Activated CD4-positive, alpha-beta T cell treated with anti-CD3 and anti-CD28 coated beads for 48 hours (primary cell): ENCODE data around the gene C1QTNF2.

Experiments used
- DNase-seq: peaks from one replicate; pipeline ENCODE4 v3.0.0-alpha.2; 2020

The C1QTNF2 gene

DNA sequence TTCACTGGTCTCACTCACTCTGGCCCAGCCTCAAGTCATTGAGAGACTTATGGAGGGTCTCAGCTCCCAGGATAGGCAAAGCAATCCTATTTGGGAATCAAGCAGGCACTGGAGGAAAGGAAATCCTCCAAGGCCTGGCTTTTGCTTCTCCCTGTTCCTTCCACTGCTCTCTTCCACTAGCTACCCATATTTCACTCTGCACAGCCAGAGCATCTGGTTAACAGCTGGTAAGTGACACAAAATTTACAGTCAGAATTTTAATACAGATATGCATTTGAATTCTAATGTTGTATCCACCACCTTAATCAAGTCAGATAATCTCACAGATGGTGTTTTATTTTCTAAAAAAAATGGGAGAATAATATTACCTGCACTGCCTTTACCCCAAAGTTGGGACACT, 868 bp upstream of the C1QTNF2 start:
- DNase-seq: no peak

DNA sequence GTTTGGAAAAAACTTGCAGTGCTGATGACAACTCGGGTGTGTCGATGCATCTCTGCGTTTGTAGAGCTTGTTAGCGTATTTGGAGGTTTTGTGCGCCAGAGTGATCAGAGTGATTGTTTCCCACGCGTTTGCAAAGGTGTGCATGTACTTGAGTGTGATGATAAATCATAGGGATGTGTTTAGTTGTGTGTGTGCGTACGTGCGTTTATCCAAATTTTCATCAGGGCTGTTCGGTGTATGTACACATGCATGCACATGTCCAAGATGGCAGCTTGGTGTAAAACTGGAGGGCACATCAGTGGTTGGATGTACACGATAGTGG, 248 bp upstream of the C1QTNF2 start:
- DNase-seq: no peak

DNA sequence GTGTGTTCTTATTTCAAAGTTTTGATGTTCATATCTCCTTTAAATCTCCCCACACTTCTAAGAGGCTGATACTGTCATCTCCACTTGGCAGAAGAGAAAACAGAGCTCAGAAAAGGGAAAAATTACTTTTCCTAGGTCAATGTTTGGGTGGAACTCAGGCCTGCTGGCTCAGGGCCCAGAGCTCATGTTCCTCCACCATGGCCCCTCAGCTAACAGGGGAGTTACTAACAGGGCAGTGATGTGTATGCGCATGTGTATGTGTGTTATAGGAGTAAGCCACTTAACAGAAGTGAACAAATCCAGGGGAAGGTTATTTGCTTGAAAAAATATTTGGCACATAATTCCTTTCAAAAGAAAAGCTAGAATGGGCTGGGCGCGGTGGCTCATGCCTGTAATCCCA, 2.5 kb downstream of the C1QTNF2 start:
- DNase-seq: no peak

DNA sequence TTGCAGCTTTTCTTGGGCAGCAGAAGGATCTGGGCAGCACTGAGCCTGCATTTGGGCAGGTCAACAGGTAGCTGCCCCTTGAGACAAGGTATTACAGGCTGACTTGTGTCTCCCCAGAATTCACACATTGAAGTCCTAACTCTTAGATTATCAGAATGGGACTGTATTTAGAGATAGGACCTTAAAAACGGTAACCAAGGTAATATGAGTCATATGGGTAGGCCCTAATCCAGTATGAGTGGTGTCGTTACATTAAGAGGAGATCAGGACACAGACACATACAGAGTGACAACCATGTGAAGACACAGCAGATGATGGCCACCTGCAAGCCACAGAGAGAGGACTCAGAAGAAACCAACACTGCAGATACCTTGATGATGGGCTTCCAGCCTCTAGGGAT, 3.2 kb downstream of the C1QTNF2 start:
- no peak for DNase-seq

DNA sequence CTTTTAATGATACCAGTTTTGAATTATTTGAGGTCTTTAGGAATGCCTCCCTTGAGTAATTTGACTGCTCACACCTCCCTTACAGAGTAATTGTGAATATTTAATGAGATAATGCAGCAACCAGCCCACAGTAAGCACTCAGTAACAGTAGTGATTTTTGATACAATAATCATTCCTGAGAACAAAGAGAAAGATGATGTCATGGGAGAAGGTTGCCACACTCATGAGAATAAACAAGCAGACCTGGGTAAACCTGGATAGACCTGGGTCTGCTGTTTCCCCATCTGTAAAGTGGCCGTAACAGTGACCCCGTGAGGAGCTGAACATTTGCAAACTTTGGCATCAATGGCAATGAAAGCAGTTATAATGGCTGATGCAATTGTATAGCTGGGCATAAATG, 4.2 kb downstream of the C1QTNF2 start:
- DNase-seq: no peak

DNA sequence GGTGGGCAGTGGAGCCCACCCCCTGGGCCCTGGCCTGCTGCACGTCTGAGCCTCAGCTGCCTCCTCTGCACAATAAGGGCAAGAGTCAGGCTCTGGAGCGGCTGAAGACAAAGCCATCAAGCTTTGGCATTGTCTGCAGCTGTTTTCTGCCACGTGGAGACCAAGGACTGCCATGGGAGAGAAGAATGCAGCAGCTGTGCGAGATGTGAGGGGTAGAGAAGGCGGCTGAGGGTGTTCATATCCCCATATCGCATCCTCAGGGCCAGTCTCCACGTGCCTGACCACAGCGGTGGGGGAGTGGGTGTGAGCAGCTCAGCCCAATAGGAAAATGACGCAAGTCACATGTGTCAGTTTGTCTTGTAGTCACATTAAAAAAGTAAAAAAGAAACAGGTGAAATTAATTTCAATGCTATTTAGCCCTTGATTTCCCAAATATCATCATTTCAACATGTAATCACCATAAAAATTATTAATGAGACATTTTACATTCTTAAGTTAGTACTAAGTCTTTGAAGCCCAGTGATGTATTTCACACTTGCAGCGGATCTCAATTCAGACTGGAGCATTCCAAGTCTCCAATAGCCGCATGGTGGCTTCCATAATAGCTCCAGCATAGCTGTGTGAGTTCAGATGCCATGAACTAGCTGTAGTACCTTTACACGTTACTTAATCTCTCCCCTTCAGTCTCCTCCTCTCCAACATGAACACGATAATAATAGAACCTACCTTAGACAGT, 6.6 kb downstream of the C1QTNF2 start:
- DNase-seq: no peak

DNA sequence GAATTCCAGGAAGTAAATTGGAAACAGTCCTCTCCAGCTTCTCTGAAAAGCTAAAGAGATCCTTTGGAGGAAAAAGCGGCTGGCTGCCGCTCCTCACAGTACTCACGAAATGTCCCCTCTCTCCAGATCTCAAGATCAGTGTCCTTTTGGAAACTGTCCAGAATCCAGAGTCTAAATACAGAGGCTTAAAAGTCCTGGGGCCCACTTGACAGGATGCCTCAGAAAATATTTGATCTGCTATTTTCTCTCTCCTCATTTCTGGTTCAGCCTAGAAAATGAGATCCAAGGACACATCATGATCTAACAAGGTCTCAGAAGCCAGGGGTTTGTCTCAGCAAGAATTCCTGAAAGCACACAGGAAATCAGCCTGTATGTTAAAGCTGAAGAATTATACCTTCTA, 7.2 kb downstream of the C1QTNF2 start:
- no peak for DNase-seq

DNA sequence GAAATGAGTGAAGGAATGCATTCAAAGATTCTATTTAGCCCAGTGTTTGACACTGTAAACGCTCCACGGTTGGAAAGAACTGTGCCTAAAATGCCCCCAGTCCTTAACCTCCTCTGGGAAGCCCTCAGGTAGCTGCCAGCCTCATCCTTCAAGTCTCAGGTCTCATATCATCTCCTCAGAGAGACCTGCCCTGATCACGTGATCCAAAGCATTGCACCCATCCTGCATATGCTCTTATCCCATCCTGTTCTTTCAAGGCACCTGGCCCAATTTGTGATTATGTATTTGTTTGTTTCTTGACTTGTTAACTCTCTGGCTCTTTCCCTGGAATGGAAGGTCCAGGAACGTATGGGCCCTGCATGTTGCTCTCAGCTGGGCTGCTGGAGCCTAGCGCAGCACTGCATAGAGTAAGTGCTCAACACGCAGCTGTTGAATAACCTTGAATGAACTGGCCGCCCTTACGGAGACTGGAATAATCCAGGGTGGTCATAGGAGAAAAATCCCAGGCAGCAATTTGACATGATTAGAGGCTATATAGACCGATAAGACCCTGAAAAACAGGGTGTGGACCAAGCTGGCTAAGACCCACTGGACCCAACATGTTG, 8.7 kb downstream of the C1QTNF2 start:
- no peak for DNase-seq

DNA sequence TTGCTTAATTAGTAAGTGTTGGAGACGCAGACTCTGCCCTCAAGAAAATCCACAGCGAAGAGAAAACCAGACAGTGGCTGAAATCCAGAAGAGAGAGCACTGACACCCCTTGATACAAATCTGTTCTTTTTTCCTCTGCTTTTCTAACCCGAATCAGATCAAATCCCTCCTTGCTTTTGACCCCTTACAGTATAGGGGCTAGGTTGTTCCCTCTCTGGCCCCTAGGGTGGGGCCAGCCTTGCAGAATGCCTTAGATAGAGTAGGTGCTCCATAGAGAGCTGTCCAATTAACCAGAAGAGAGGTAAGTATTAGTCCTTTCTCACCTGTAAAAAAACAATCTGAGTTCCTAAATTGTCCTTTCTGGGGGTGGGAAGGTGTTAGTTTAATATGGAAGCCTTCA, 10.1 kb downstream of the C1QTNF2 start:
- DNase-seq: no peak

DNA sequence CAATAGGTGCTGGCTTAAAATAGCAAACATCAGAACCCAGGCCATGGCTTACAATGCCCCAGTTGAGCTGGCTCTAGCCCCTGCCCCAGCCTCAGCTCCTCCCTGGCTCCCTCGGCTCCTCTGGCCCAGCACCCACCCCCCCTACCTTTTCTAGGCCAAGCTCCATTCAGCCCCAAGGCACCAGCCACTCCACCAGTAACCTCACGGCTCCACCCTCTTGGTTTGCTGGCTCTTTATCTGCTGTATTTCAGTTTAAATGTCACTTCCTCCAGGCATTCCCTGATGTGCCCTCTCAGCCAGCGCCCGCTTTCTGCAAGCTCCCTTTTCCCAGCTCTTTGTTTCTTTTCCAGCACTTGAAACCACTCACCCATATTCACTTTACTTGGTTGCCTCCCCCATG, 10.6 kb downstream of the C1QTNF2 start:
- no peak for DNase-seq

DNA sequence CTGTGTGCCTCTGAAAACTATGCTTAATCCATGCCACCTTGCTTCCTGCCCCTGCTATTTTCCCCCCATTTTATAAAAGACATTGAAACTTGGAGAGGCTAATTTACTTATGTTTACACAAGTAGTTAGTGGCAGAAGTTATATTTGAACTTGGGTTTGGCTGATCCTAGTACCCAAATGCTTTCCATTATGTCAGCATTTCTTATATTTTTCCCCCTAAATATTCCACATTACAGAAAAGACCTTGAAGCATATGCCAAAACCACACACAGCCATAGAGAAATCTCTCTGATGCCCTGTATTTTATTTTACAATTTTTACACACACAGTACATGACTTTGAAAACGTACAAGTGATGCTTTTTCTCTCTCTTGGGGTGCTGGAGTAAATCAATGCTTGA, 11.2 kb downstream of the C1QTNF2 start:
- DNase-seq: no peak

DNA sequence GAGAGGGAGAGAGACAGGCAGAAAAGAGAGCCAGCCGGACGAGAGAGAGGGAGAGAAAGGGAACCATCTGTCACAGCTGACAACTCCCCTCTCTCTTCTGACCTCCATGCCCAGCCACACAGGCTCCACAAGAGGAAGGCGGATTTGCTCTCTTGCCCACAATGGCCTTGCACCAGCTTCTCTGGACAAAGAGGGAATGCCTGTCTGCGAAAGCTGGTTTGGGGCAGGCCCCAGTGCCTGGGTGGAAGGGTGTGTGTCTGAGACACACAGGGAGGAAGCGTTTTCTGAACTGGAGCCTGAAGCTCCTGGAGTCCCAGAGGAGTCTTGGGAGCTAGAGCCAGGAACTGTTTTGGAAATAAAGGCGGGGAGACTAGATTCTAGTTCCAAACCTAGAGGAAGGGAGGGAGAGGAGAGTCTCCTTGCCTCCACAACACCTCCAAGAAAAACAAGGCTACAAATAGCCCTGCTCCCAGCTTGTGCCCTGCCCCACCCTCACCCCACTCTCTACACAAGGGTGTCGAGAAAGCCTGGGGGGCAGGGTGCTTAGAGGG, 12.5 kb downstream of the C1QTNF2 start:
- DNase-seq: no peak

DNA sequence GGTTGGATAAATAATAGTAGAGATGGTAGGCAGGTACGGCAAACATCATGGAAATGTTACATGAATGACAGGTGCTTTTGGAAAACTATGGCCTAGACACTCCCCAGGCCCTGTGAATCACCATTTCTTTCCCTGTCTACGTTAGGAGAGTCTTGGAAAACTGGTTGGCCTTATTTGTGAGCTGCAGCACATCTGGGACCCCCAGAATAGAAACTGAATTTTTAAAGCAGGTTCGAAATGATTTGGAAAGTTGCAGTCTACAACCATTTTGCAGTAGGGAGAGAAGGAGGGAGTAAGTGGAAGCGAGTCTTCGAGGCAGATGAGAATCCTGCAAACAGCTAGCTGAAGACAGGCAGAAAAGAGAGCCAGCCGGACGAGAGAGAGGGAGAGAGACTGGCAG, 13.0 kb downstream of the C1QTNF2 start:
- no peak for DNase-seq

DNA sequence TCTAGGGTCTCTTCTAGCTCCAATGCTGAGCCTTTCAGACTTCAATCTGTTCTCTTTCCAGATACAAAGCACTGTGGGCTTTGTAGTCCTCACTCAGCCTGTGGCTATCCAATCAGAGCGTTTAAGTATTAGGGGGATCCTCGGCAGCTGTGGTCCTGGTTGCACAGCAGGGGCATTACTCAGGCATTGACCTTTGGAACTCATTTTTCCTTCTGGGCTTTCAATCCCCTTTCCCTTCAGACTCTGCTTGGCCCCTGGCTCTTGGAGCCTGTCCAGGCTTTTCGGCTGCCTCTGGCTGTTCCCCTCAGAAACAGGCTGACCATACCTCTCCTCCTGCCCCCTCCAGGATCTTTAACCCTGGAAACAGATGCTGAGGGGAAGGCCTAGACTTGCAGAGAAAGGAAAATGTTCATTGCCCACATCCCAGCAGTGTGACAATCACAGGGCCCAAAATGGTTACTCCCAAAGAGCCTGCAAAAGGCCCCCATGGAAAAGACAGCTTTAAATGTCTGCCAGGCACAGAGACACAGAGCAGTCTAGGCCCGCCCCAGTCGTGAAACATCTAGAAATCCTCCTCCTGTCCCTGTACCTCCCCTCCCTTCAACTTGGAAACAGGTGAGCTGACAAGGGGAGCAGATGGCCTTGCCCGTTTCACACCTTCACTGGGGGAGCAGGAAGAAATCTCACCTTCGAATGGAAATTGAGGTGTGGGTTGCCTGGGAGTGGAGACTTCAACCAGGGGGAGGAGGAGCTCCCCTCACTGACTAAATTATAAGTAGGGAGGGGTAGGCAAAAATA, 13.7 kb downstream of the C1QTNF2 start:
- DNase-seq: no peak

DNA sequence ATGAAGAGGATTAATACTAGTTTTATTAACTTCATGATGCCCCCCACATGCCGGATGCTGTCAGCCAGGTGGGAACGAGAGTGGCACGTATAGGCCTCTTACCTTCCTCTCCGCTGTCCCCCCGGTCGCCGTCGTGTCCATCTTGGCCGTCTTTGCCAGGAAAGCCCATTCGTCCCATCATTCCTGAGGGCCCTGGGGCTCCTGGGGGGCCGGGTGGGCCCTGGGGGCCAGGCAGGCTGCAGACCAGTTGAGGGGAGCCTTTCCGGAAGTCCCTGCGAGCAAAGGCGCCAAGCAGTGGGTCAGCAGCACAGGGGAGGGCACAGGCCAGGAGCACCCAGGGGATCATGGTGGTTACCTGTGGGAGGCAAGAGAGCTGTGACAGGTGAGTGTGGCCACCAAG, 15.8 kb downstream of the C1QTNF2 start:
- no peak for DNase-seq

DNA sequence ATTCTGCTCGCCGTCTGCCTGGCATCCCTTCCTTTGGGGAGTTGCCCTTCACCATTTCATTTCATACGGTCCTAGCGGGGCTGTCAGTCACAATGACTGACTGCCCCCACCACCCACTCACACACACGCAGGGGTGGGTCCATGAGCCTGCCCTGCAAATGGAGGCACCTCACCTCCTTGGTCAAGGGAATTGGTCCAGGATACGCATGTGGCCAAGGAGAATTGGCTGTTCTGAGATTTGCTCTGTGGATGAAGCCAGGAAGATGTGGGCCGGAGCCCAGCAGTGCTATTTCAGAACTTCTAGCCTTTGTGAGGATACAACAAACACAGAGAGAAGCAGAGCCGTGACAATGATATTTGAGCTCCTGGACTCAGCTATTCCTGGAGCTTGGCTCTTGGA, 17.0 kb downstream of the C1QTNF2 start:
- DNase-seq: no peak

DNA sequence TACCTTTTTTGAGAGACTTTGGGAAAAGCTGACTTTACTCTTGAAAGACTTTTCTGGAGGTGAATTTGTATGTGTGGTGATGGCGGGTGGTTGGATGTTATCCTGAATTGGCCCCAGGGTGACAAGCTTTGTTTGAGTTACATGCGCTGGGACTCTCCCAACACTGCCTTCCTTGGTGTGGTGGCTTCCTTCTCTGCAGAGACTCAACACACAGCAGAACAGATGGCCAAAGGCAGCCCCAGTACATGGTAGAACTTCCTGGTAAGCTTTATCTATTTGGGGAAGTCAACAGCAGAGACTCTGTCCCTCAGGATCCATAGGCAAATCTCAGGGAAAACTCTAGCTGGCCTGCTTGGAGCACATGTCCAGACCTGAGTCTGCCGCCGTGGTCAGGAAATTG, 18.1 kb downstream of the C1QTNF2 start:
- DNase-seq: no peak

DNA sequence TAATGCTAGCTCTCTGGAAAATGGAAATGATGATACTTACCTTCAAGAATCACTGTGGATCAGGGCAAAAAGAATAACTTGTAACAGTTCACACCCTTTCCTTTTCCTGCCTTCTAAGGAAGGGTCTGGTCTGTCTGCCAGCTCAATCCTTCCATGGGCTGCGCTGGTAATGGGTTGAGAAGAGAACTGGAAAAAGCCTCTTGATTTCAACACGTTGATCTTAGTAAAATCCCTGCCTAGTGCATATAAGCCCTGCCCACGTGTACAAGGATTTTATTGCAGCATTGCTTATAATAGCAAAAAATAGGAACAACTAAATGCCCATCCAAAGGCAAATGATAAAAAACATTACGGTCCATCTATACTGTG, 20.5 kb downstream of the C1QTNF2 start:
- DNase-seq: no peak

DNA sequence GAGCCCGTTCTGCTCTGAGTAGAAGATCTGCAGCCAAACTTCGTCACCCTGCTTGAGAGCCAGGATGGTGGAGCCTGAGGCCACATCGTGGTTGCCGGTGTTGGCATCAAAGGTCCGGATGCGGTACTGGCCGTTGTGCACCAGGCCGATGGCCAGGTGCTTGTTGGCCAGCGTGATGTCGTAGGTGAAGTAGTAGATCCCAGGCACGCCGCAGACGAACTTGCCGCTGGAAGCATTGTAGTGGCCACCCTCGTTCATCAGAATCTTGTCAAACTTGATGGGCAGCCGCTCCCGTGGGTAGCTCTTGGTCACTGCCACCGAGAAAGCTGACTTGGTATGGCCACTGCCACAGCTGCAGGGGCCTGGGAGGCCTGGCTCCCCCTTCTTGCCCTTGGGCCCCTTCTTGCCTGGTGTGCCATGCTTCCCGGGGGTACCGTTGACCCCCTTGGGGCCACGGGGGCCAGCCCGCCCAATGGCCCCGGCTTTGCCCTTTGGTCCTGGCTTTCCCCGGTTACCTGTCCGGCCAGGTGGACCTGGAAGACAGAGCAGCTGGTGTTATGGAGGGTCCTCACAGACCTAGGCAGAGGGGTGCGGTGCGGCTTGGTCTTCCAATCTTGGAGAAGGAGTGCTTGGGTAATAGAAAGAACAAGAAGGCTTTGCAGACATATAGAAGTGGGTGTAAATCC, 21.0 kb downstream of the C1QTNF2 start:
- DNase-seq: no peak

DNA sequence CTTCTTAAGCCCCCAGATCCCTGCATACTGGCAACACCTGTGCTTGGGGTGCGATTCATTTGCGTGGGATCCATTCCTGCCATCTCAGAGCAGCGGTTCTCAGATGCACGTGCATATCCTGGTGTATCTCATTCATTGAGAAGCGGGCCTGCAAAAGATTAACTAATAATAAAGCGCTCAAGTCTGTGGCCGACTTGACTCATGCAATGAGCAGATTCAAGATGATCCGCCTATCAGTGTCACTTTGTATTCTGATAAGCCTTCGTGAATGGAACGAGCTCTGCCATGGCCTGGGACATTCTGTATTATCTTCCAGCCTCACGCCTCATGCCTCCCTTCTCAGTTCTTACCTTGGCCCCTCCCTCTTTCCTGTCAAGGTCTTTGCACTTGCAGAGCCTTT, 22.3 kb downstream of the C1QTNF2 start:
- no peak for DNase-seq

DNA sequence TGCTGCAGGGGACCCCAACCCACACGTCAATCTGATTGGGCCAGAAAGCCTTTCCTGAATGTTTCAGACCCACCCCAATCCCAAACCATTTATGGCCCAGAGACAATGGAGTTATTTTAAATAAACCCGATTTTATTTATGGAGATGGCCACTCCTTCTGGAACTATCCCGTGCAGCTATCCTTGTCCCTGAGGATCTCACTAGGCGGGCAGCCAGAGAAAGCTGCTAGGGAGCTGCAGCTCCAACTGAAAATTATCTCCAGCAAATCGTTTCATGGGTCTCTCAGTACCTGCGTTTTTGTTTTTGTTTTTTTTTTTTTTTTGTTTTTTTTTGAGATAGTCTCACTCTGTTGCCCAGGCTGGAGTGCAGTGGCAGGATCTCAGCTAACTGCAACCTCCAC, 23.0 kb downstream of the C1QTNF2 start:
- DNase-seq: no peak

DNA sequence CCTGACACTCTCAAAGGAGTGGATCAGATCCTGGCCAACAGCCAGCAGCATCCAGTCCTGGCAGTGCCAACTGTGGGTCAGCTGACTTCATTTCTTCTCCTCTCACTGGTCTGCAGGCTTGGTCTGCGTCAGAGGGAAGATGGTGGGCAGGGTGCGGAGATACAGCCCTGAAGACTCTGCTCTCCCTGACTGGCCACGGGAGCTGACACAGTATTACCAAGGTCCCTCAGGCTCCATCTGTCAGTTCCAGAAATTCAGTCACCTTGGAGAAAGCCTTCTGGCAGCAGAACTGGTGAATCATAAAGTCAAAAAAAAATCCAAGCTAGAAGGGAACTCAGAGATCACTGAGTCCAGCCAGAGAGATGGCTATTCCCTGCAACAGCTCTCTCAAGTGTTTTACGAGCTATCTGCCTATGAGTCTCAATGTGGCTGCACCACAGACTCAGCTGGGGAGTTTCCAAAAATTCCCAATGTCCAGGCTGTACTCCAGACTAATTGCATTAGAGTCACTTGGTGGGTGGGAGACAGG, 27.9 kb downstream of the C1QTNF2 start:
- no peak for DNase-seq

DNA sequence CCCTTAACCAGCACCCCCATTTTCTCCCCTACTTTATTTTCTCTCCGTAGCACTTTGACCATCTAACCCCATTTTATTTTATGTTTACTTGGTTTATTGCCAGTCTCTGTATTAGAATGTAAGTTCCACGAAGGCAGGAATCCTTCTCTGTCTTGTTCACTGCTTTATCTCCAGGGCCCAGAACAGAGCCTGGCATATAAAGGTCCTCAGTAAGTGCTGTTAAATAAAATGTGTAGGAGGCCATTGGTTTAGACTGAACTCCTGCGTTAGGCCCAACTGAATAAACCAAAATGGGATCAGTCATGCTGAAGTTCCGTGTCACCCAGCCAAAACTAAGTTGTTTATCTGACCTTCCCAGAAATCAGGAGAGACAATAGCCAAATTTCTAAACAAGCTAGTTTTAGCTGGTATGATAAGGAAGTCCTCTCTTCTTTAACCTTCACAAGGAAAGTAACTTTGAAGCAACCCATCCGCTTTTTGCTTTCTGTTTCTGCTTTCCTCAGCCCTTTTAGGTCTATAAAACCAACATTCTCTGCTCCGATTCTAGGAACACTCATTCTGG, 29.0 kb downstream of the C1QTNF2 start:
- no peak for DNase-seq
